Ovary (tissue), 9 donors: Measurements from ENCODE around the gene DDX49. TPM values are rescaled to one million over a fixed set of nuclear protein-coding genes. Genes with fewer than 3 reads are reported as not detected.

ENCODE experiments used
- DNase-seq, 5 donors: peaks; one replicate each; pipeline ENCODE4 v3.0.0-alpha.2; 2019 to 2020
- H3K27ac ChIP-seq, 2 donors: fragments of 200-600 bp; one replicate each; pipeline versions ENCODE4 v1.5.1 to v1.8.0; 2019 to 2022
- H3K27me3 ChIP-seq: fragments of 200-600 bp; one replicate; pipeline ENCODE4 v1.8.0; 2022
- H3K36me3 ChIP-seq: fragments of 200-600 bp; sonication (generic); one replicate; pipeline ENCODE4 v1.5.1; 2019
- H3K4me1 ChIP-seq: one replicate; pipeline ENCODE4 v1.8.1; 2013; ENCODE audit warnings: mild to moderate bottlenecking, moderate library complexity; ENCODE audit not compliant: insufficient read depth
- H3K4me3 ChIP-seq: fragments of 200-600 bp; sonication (generic); one replicate; pipeline ENCODE4 v1.5.1; 2017
- H3K9me3 ChIP-seq, 2 donors: fragments of 200-600 bp in 1 of 2; sonication (generic) in 1 of 2; one replicate each; pipeline versions ENCODE4 v1.5.1 to v1.8.1; 2013 to 2019; ENCODE audit warnings: mild to moderate bottlenecking in 1 of 2, moderate library complexity in 1 of 2
- CTCF ChIP-seq, 3 donors: fragments of 450-650 bp in 2 of 3; fragments of 200-600 bp in 1 of 3; IDR thresholded peaks; one replicate each; pipeline versions ENCODE4 v1.5.1 to v1.8.0; 2016 to 2022; ENCODE audit warnings: antibody characterized with exemption in 3 of 3, mild to moderate bottlenecking in 1 of 3
- EP300 ChIP-seq: sonication (generic); formaldehyde crosslinking; IDR thresholded peaks from one replicate; pipeline ENCODE4 v1.6.1; 2017; ENCODE audit warnings: antibody characterized with exemption
- POLR2A ChIP-seq: fragments of 450-650 bp; IDR thresholded peaks from one replicate; pipeline ENCODE4 v1.6.1; 2017; ENCODE audit warnings: antibody characterized with exemption, mild to moderate bottlenecking, moderate library complexity
- WGBS, 3 donors: extraction: QIAGEN DNeasy Blood & Tissue Kit in 1 of 3; methylation state at CpG; one replicate each; pipeline versions ENCODE4 v1.1.5 to v1.1.7; 2013 to 2017; 5-methylcytosine and 5-hydroxymethylcytosine counted together
- intact Hi-C, 4 donors: fragments of 100-400 bp; cut with DNase I; formaldehyde crosslinking; loops; one replicate each; pipeline versions ENCODE4 v1.11.0 to v1.15.1; 2022 to 2023
- polyA plus RNA-seq, 2 donors: library from polyadenylated mRNA; stranded (reverse); fragments of 200-250 nt in 1 of 2; fragments of 350-450 nt in 1 of 2; fragmentation: Illumina TruSeq in 1 of 2; extraction: RNeasy Lipid Tissue Mini Kit (QIAGEN cat#74804) in 1 of 2; gene quantifications; one replicate each; pipeline ENCODE4 v1.2.3, GENCODE V29; 2013 to 2014
- total RNA-seq, 7 donors: library from RNA; depleted of rRNA in 2 of 7; stranded (reverse); fragments of >200 nt in 2 of 7; fragmentation: NEBNext Ultra II Directional in 3 of 7; extraction: Animal tissue kit (Norgen Biotek cat#: 25700) in 3 of 7; gene quantifications; one replicate each; pipeline versions ENCODE4 v1.1.0 to v1.2.4, GENCODE V29; 2016 to 2023
- donor health status: DM: no; HTN: no; CAD: no; lungs with moderate emphysema.
- donor health status: DM: no; HTN: no; CAD: no.
- donor health status: Bipolar disorder and iron deficiency.
- donor health status: DM: yes; HTN: yes; CAD: no.
- donor health status: DM: no; HTN: no; CAD: no.
- donor health status: DM: yes; HTN: yes; CAD: no.

The DDX49 gene
- total and polyA plus RNA-seq, 9 donors, result 19.4 to 37.9 (median 32.8) TPM

GRCh38 chr19:18940769-18941627 lies 21.5 kb downstream of the DDX49 start, which contains the start of gene HOMER3:
HOMER3 (minus strand) TSS chr19:18941217; CDS start chr19:18938982, 2,235 bp downstream.
- Histone ChIP-seq H3K36me3 (no peaks in the 10 kb centered on the region), H3K4me3 (peak within 1 kb of the TSS; percentile 80), H3K4me1 (no peaks in the 10 kb centered on the region), H3K27me3 (no peaks in the 10 kb centered on the region), H3K9me3 (no peaks in the 10 kb centered on the region), H3K27ac (peak within 1 kb of the TSS in 1 of 2 donors; percentile 65)
- peak; percentile 81 to 91 (median 88) for DNase-seq
- intact Hi-C loops, result loop anchor here in 1 of 4 donors (10.0 kb wide), 1 partner anchor 76 kb away; no protein-coding TSS in a partner anchor
- WGBS, 3 donors, result 1 to 4% (median 2%) methylated on average over 20 to 81 of the region's 81 CpGs
- no peak for TF ChIP-seq CTCF (IDR thresholded peaks at IDR 0.05)
- TF ChIP-seq POLR2A, result no peak
- no peak for TF ChIP-seq EP300

- no peak overlapping the region for H3K27ac ChIP-seq
- intact Hi-C loops, result loop anchor here in 1 of 4 donors (10.0 kb wide), 1 partner anchor 77 kb away; no protein-coding TSS in a partner anchor
- WGBS, 3 donors, result 59 to 68% (median 67%) methylated on average over 18 of the region's 18 CpGs
- no peak for TF ChIP-seq POLR2A
- no peak for TF ChIP-seq EP300
- TF ChIP-seq CTCF (IDR thresholded peaks at IDR 0.05), result no peak
- no peaks in the 10 kb centered on the region for H3K4me1 ChIP-seq
- H3K27me3 ChIP-seq, result no peaks in the 10 kb centered on the region
- no peaks in the 10 kb centered on the region for H3K9me3 ChIP-seq
- peak overlapping the region; percentile 80 for H3K4me3 ChIP-seq
- no peak for DNase-seq
- no peaks in the 10 kb centered on the region for H3K36me3 ChIP-seq
Measured at GRCh38 chr19:18941628-18942354, 22.3 kb downstream of the DDX49 start.

DNA sequence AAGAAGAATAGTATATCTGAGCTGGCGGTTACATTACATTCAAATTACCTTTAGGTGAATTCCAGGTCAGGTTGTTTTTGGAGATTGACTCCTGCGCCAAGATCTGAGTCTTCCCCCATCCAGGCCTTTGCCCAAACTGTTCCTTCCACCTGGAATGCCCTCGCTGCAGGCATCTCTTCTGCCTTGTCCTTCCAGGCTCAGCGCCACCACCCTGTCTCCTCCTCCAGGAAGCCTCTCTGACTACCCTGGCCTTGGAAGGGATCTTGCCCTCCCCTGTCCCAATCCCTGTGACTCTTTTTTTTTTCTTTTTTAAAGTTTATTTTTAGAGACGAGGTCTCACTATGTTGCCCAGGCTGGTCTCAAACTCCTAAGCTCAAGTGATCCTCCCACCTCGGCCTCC lies 23.2 kb downstream of the DDX49 start:
- WGBS, 3 donors, result 84 to 91% (median 86%) methylated on average over 6 of the region's 6 CpGs

More for the DNA sequence above, 23.2 kb downstream of the DDX49 start:
- DNase-seq, result no peak
- H3K4me1 ChIP-seq, result no peaks in the 10 kb centered on the region
- no peaks in the 10 kb centered on the region for H3K9me3 ChIP-seq
- H3K36me3 ChIP-seq, result no peaks in the 10 kb centered on the region
- H3K4me3 ChIP-seq, result no peak overlapping the region
- H3K27me3 ChIP-seq, result no peaks in the 10 kb centered on the region
- TF ChIP-seq POLR2A (no peak), EP300 (no peak), CTCF (IDR thresholded peaks at IDR 0.05) (no peak)
- no peak overlapping the region for H3K27ac ChIP-seq
- intact Hi-C loops, result loop anchor here in 1 of 4 donors (10.0 kb wide), 1 partner anchor 78 kb away; no protein-coding TSS in a partner anchor
